Smooth muscle cell (in vitro differentiated cells): ENCODE data around the gene TAX1BP1. TPM values are rescaled to one million over a fixed set of nuclear protein-coding genes. Genes with fewer than 3 reads are reported as not detected.

Experiments used
- DNase-seq: peaks from one replicate; lab custom pipeline; 2025; ENCODE audit not compliant: unreplicated experiment; lab: John Stamatoyannopoulos, UW
- H2AFZ ChIP-seq: fragments of 200-600 bp; sonication (generic); 2 replicates; pipeline ENCODE4 v1.6.0; 2016; ENCODE audit warnings: antibody characterized with exemption, low read depth, mild to moderate bottlenecking
- H3F3A ChIP-seq: fragments of 200-600 bp; sonication (generic); 2 replicates; pipeline ENCODE4 v1.6.0; 2017; ENCODE audit warnings: antibody characterized with exemption, low read depth
- H3K27ac ChIP-seq: fragments of 200-600 bp; sonication (generic); 2 replicates; pipeline ENCODE4 v1.5.1; 2016; ENCODE audit warnings: low read depth, mild to moderate bottlenecking
- H3K27me3 ChIP-seq: fragments of 200-600 bp; sonication (generic); 2 replicates; pipeline ENCODE4 v1.6.1; 2016; ENCODE audit warnings: low read depth, mild to moderate bottlenecking
- H3K36me3 ChIP-seq: fragments of 200-600 bp; sonication (generic); 2 replicates; pipeline ENCODE4 v1.5.1; 2016; ENCODE audit warnings: low read depth
- H3K4me1 ChIP-seq: fragments of 200-600 bp; sonication (generic); 2 replicates; pipeline ENCODE4 v1.5.1; 2016; ENCODE audit warnings: low read depth
- H3K4me2 ChIP-seq: fragments of 200-600 bp; sonication (generic); 2 replicates; pipeline ENCODE4 v1.6.0; 2016; ENCODE audit warnings: mild to moderate bottlenecking
- H3K4me3 ChIP-seq: fragments of 200-600 bp; sonication (generic); 2 replicates; pipeline ENCODE4 v1.5.1; 2016; ENCODE audit warnings: mild to moderate bottlenecking
- H3K79me2 ChIP-seq: fragments of 200-600 bp; sonication (generic); 2 replicates; pipeline ENCODE4 v1.6.0; 2016; ENCODE audit warnings: low read depth, mild to moderate bottlenecking
- H3K9ac ChIP-seq: fragments of 200-600 bp; sonication (generic); 2 replicates; pipeline ENCODE4 v1.6.0; 2016; ENCODE audit warnings: low read depth
- H3K9me3 ChIP-seq: fragments of 200-600 bp; sonication (generic); replicated peaks from 2 replicates; pipeline ENCODE4 v1.5.1; 2016; ENCODE audit warnings: low read depth
- H4K20me1 ChIP-seq: fragments of 200-600 bp; sonication (generic); 2 replicates; pipeline ENCODE4 v1.6.0; 2016; ENCODE audit warnings: low read depth
- WGBS: methylation state at CpG from one replicate; pipeline ENCODE4 v1.1.7; 2016; ENCODE audit warnings: low lambda C conversion rate; 5-methylcytosine and 5-hydroxymethylcytosine counted together
- polyA plus RNA-seq: library from polyadenylated mRNA; unstranded; fragments of >200 nt; fragmentation: Nextera tagmentation; extraction: Ambion mirVana; gene quantifications from 2 replicates; pipeline ENCODE4 v1.2.1, GENCODE V29; 2016
- total RNA-seq: library from RNA; depleted of rRNA; stranded (reverse); fragments of >200 nt; gene quantifications from 2 replicates; pipeline ENCODE4 v1.2.3, GENCODE V29; 2014
- TF ChIP-seq, protein P1 (sequence below): fragments of 200-600 bp; sonication (generic); IDR thresholded peaks from 2 replicates; pipeline ENCODE4 v1.5.1; 2017; ENCODE audit warnings: borderline replicate concordance, mild to moderate bottlenecking, antibody characterized with exemption; ENCODE audit not compliant: insufficient read depth, poor library complexity, severe bottlenecking

Gene TAX1BP1
- total and polyA plus RNA-seq, 2 experiments from 2014 or later: 80.4 to 81.6 TPM

DNA sequence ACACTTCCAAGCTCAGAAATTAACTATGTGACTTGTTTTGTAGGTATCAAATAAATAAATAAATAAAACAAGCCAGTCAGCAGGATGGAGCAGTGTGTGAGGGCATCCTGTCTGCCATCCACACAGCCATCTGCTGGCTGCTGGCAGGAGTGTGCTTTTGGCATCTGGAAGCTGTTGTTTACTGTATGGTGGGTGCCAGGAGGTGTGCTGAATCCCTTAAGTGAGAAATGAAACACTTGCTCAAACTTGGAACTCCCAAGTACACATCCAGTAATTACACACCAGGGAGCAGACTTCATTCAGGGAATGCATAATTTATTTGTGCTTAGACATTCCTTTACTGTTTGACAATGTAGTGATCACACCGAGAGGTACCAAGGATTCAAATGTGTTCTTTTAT, 16.9 kb upstream of the TAX1BP1 start:
- Histone ChIP-seq H3K27ac (no peak overlapping the region), H4K20me1 (no peaks in the 10 kb centered on the region), H3K4me3 (no peak overlapping the region), H3K4me1 (no peaks in the 10 kb centered on the region), H3K36me3 (no peaks in the 10 kb centered on the region), H3K9ac (no peak overlapping the region), H3K4me2 (no peak overlapping the region), H3K27me3 (no peaks in the 10 kb centered on the region), H3K79me2 (no peaks in the 10 kb centered on the region), H2AFZ (no peak overlapping the region), H3K9me3 (no peaks in the 10 kb centered on the region), H3F3A (no peaks in the 10 kb centered on the region)
- DNase-seq: no peak
- 96% methylated on average over 1 of the region's 1 CpG for WGBS
- TF ChIP-seq, protein P1, sequence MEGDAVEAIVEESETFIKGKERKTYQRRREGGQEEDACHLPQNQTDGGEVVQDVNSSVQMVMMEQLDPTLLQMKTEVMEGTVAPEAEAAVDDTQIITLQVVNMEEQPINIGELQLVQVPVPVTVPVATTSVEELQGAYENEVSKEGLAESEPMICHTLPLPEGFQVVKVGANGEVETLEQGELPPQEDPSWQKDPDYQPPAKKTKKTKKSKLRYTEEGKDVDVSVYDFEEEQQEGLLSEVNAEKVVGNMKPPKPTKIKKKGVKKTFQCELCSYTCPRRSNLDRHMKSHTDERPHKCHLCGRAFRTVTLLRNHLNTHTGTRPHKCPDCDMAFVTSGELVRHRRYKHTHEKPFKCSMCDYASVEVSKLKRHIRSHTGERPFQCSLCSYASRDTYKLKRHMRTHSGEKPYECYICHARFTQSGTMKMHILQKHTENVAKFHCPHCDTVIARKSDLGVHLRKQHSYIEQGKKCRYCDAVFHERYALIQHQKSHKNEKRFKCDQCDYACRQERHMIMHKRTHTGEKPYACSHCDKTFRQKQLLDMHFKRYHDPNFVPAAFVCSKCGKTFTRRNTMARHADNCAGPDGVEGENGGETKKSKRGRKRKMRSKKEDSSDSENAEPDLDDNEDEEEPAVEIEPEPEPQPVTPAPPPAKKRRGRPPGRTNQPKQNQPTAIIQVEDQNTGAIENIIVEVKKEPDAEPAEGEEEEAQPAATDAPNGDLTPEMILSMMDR: no peak

DNA sequence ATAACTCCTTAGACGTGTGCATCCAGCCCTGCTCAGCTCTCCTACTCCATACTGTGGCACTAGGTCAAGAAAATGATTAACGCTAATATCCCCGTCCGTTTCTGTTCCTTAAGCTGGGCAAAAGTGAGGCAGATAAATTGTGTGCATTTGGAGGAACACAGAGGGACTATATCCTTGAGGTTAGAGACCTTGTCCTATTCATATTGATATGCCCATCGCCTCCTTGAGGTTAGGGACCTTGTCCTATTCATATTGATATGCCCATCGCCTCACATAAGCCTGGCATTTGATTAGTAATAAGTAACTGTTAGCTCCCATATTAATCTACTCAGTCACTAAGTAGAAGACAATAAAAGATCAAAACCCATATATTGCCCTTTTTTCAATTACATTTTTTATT, 12.9 kb upstream of the TAX1BP1 start:
- Histone ChIP-seq H3K9me3 (no peaks in the 10 kb centered on the region), H3K79me2 (no peaks in the 10 kb centered on the region), H4K20me1 (no peaks in the 10 kb centered on the region), H3K4me2 (no peak overlapping the region), H3K36me3 (no peaks in the 10 kb centered on the region), H3K27ac (no peak overlapping the region), H3F3A (no peaks in the 10 kb centered on the region), H3K27me3 (no peaks in the 10 kb centered on the region), H3K4me1 (no peaks in the 10 kb centered on the region), H3K9ac (no peak overlapping the region), H2AFZ (no peak overlapping the region), H3K4me3 (no peak overlapping the region)
- 66% methylated on average over 6 of the region's 6 CpGs for WGBS
- TF ChIP-seq, protein P1: no peak
- no peak for DNase-seq

DNA sequence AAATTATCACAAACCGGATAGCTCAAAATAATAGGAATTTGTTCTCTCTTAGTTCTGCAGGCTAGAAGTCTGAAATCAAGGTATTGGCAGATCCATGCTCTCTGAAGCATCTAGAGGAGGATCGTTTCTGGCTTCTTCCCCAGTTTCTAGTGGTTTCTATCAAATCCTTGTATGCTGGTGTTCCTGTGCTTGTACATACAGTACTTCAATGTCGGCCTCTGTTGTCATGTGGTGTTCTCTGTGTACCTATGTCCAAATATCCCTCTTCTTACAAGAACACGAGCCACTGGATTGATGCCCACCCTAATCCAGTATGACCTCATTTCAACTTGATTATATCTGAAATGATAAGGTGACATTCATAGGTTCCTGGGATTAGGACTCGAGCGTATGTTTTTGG, 9.8 kb upstream of the TAX1BP1 start:
- 80% methylated on average over 6 of the region's 6 CpGs for WGBS
- no peak overlapping the region for H3K27ac ChIP-seq
- no peak for DNase-seq
- H3K9ac ChIP-seq: no peak overlapping the region
- H3K9me3 ChIP-seq: no peaks in the 10 kb centered on the region
- H2AFZ ChIP-seq: no peak overlapping the region
- TF ChIP-seq, protein P1: no peak
- H3K4me2 ChIP-seq: no peak overlapping the region
- H3K27me3 ChIP-seq: no peaks in the 10 kb centered on the region
- H3K4me3 ChIP-seq: no peak overlapping the region
- no peaks in the 10 kb centered on the region for H3F3A ChIP-seq
- no peaks in the 10 kb centered on the region for H4K20me1 ChIP-seq
- no peaks in the 10 kb centered on the region for H3K79me2 ChIP-seq
- no peaks in the 10 kb centered on the region for H3K4me1 ChIP-seq
- no peaks in the 10 kb centered on the region for H3K36me3 ChIP-seq

DNA sequence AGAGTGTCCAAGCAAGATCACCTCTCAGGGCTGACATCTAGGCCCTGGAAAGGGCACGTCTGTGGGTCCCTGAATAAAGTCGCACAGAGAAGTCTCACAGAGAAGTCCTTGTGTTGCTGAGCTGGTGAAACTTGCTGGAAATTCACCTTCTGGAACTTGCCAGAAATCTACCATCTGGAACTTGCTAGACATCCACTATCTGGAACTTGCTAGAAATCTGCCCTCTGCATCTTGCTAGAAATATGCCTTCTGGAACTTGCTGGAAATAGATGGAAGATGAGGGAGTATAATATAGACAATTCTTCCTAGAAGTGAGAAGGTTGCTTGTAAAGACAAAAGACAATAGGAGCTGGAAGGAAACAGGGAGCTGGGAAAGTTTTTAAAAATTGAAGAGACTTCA, 5.4 kb upstream of the TAX1BP1 start:
- Histone ChIP-seq H3K4me2 (no peak overlapping the region), H3K9ac (no peak overlapping the region), H3K27me3 (no peaks in the 10 kb centered on the region), H2AFZ (no peak overlapping the region), H3K36me3 (no peaks in the 10 kb centered on the region), H4K20me1 (no peaks in the 10 kb centered on the region), H3K4me3 (no peak overlapping the region), H3K4me1 (peaks cover 3% of the 10 kb centered on the region), H3K79me2 (no peaks in the 10 kb centered on the region), H3K9me3 (no peaks in the 10 kb centered on the region), H3F3A (no peaks in the 10 kb centered on the region), H3K27ac (no peak overlapping the region)
- 91% methylated on average over 2 of the region's 2 CpGs for whole genome bisulfite sequencing
- no peak for DNase-seq
- TF ChIP-seq, protein P1: no peak
